Karpas-422 (cell line): ENCODE data around the gene LRIT1. TPM values are rescaled to one million over a fixed set of nuclear protein-coding genes. Genes with fewer than 3 reads are reported as not detected.
"Not testable (repeated sequence)": the region's sequence is repeated elsewhere in the genome, so short reads cannot be mapped to it uniquely, and the experiment has no call there.

ENCODE experiments used
- DNase-seq: peaks from one replicate; pipeline ENCODE4 v3.0.0-alpha.2; 2015
- H2AFZ ChIP-seq: fragments of 200-600 bp; sonication (generic); 2 replicates; pipeline ENCODE4 v1.6.1; 2014; ENCODE audit warnings: antibody characterized with exemption, low read length, mixed read lengths
- H3K27ac ChIP-seq: fragments of 200-600 bp; sonication (generic); 2 replicates; pipeline ENCODE4 v1.5.1; 2014; ENCODE audit warnings: mild to moderate bottlenecking, low read length, moderate library complexity
- H3K27me3 ChIP-seq: fragments of 200-600 bp; sonication (generic); 2 replicates; pipeline ENCODE4 v1.6.1; 2014; ENCODE audit warnings: low read length, mixed read lengths
- H3K36me3 ChIP-seq: fragments of 200-600 bp; sonication (generic); 2 replicates; pipeline ENCODE4 v1.6.1; 2014; ENCODE audit warnings: low read length, mixed read lengths; ENCODE audit not compliant: insufficient read depth
- H3K4me1 ChIP-seq: fragments of 200-600 bp; sonication (generic); 2 replicates; pipeline ENCODE4 v1.6.1; 2014; ENCODE audit warnings: mild to moderate bottlenecking, low read length, mixed read lengths
- H3K4me2 ChIP-seq: fragments of 200-600 bp; sonication (generic); 2 replicates; pipeline ENCODE4 v1.6.1; 2014; ENCODE audit warnings: low read length, low read depth, mild to moderate bottlenecking; ENCODE audit not compliant: poor library complexity, severe bottlenecking
- H3K4me3 ChIP-seq: fragments of 200-600 bp; sonication (generic); 2 replicates; pipeline ENCODE4 v1.5.1; 2014; ENCODE audit warnings: mild to moderate bottlenecking, antibody characterized with exemption, low read length, mixed read lengths
- H3K79me2 ChIP-seq: fragments of 200-600 bp; sonication (generic); 2 replicates; pipeline ENCODE4 v1.6.1; 2014; ENCODE audit warnings: mild to moderate bottlenecking, low read length, mixed read lengths
- H3K9ac ChIP-seq: fragments of 200-600 bp; sonication (generic); 2 replicates; pipeline ENCODE4 v1.6.0; 2014; ENCODE audit warnings: low read length
- H3K9me2 ChIP-seq: fragments of 200-600 bp; sonication (generic), shearing (Covaris generic); replicated peaks from 2 replicates; pipeline ENCODE4 v1.6.0; 2014; ENCODE audit warnings: mild to moderate bottlenecking, low read length, moderate library complexity; ENCODE audit not compliant: insufficient read depth
- H3K9me3 ChIP-seq: fragments of 300-700, 200-600 bp; sonication (generic); 2 replicates; pipeline ENCODE4 v1.6.1; 2014; ENCODE audit warnings: low read length, mixed read lengths
- H4K20me1 ChIP-seq: fragments of 200-600 bp; sonication (generic); 2 replicates; pipeline ENCODE4 v1.6.1; 2014; ENCODE audit warnings: mild to moderate bottlenecking, antibody characterized with exemption, low read length, low read depth; ENCODE audit not compliant: insufficient read depth
- total RNA-seq: library from RNA; depleted of rRNA; stranded (reverse); fragments of >200 nt; shearing (Covaris generic); gene quantifications from 2 replicates; pipeline ENCODE4 v1.2.3, GENCODE V29; 2014; ENCODE audit warnings: low replicate concordance; rRNA removed

Gene LRIT1
- not detected in 2 replicates for total RNA-seq

GRCh38 chr10:84241185-84241790, at the start of gene LRIT1:
Gene LRIT1, minus strand, starts transcription at chr10:84241546. Its CDS starts 107 bp downstream, at chr10:84241439.
- no peak for DNase-seq
- no peaks in the 10 kb centered on the region for H3K27me3 ChIP-seq
- no peaks in the 10 kb centered on the region for H3K9me2 ChIP-seq
- no peaks in the 10 kb centered on the region for H3K9me3 ChIP-seq
- H3K4me2 ChIP-seq, result no peak within 1 kb of the TSS
- no peaks in the 10 kb centered on the region for H3K4me1 ChIP-seq
- no peaks in the 10 kb centered on the region for H3K79me2 ChIP-seq
- no peak within 1 kb of the TSS for H3K4me3 ChIP-seq
- H2AFZ ChIP-seq, result no peak within 1 kb of the TSS
- H3K27ac ChIP-seq, result no peak within 1 kb of the TSS
- no peak within 1 kb of the TSS for H3K9ac ChIP-seq
- no peaks in the 10 kb centered on the region for H4K20me1 ChIP-seq
- H3K36me3 ChIP-seq, result no peaks in the 10 kb centered on the region

- H3K9me2 ChIP-seq, result no peaks in the 10 kb centered on the region
- H3K4me2 ChIP-seq, result no peak overlapping the region
- no peak overlapping the region for H2AFZ ChIP-seq
- no peak for DNase-seq
- H3K9ac ChIP-seq, result no peak overlapping the region
- H3K4me1 ChIP-seq, result no peaks in the 10 kb centered on the region
- H4K20me1 ChIP-seq, result no peaks in the 10 kb centered on the region
- H3K27me3 ChIP-seq, result no peaks in the 10 kb centered on the region
- no peak overlapping the region for H3K27ac ChIP-seq
- no peaks in the 10 kb centered on the region for H3K79me2 ChIP-seq
- no peaks in the 10 kb centered on the region for H3K9me3 ChIP-seq
- H3K36me3 ChIP-seq, result no peaks in the 10 kb centered on the region
- no peak overlapping the region for H3K4me3 ChIP-seq
Measured at GRCh38 chr10:84290235-84290634, 48.9 kb upstream of the LRIT1 start.

- Histone ChIP-seq H3K27me3 (no peaks in the 10 kb centered on the region), H3K9me2 (no peaks in the 10 kb centered on the region), H3K79me2 (no peaks in the 10 kb centered on the region), H3K9me3 (no peaks in the 10 kb centered on the region), H3K9ac (no peak overlapping the region), H3K4me3 (no peak overlapping the region), H3K36me3 (no peaks in the 10 kb centered on the region), H3K27ac (no peak overlapping the region), H3K4me2 (no peak overlapping the region), H2AFZ (no peak overlapping the region), H3K4me1 (no peaks in the 10 kb centered on the region), H4K20me1 (no peaks in the 10 kb centered on the region)
- no peak for DNase-seq
Measured at GRCh38 chr10:84289521-84290200, 48.3 kb upstream of the LRIT1 start.

- Histone ChIP-seq H3K9me3 (no peaks in the 10 kb centered on the region), H3K4me1 (no peaks in the 10 kb centered on the region), H3K4me2 (no peak overlapping the region), H3K9me2 (no peaks in the 10 kb centered on the region), H3K9ac (no peak overlapping the region), H3K79me2 (no peaks in the 10 kb centered on the region), H2AFZ (no peak overlapping the region), H3K36me3 (no peaks in the 10 kb centered on the region), H4K20me1 (no peaks in the 10 kb centered on the region), H3K4me3 (no peak overlapping the region), H3K27me3 (no peaks in the 10 kb centered on the region), H3K27ac (no peak overlapping the region)
- DNase-seq, result no peak
Measured at GRCh38 chr10:84288151-84288550, 46.8 kb upstream of the LRIT1 start.

- Histone ChIP-seq H2AFZ (no peak overlapping the region), H3K27me3 (no peaks in the 10 kb centered on the region), H4K20me1 (no peaks in the 10 kb centered on the region), H3K9ac (no peak overlapping the region), H3K9me3 (no peaks in the 10 kb centered on the region), H3K4me3 (no peak overlapping the region), H3K79me2 (no peaks in the 10 kb centered on the region), H3K9me2 (no peaks in the 10 kb centered on the region), H3K27ac (no peak overlapping the region), H3K4me1 (no peaks in the 10 kb centered on the region), H3K36me3 (no peaks in the 10 kb centered on the region), H3K4me2 (no peak overlapping the region)
- DNase-seq, result no peak
Measured at GRCh38 chr10:84286695-84287094, 45.3 kb upstream of the LRIT1 start.

- H3K27me3 ChIP-seq, H3K9ac ChIP-seq, H3K4me2 ChIP-seq, H3K79me2 ChIP-seq, DNase-seq, H3K4me3 ChIP-seq, H2AFZ ChIP-seq, H3K9me3 ChIP-seq, H3K9me2 ChIP-seq, H3K4me1 ChIP-seq, H3K36me3 ChIP-seq, H4K20me1 ChIP-seq, H3K27ac ChIP-seq: not testable (repeated sequence)
Measured at GRCh38 chr10:84279876-84280475, 38.6 kb upstream of the LRIT1 start.

GRCh38 chr10:84270708-84271107, 29.4 kb upstream of the LRIT1 start:
- DNase-seq, result no peak
- Histone ChIP-seq H4K20me1 (no peaks in the 10 kb centered on the region), H3K4me2 (no peak overlapping the region), H3K36me3 (no peaks in the 10 kb centered on the region), H3K9ac (no peak overlapping the region), H3K79me2 (no peaks in the 10 kb centered on the region), H3K4me1 (no peaks in the 10 kb centered on the region), H3K4me3 (no peak overlapping the region), H3K27ac (no peak overlapping the region), H3K9me3 (no peaks in the 10 kb centered on the region), H3K9me2 (no peaks in the 10 kb centered on the region), H3K27me3 (no peaks in the 10 kb centered on the region), H2AFZ (no peak overlapping the region)

- H3K9me2 ChIP-seq, result no peaks in the 10 kb centered on the region
- H3K79me2 ChIP-seq, result no peaks in the 10 kb centered on the region
- no peaks in the 10 kb centered on the region for H4K20me1 ChIP-seq
- no peaks in the 10 kb centered on the region for H3K27me3 ChIP-seq
- no peak overlapping the region for H3K4me2 ChIP-seq
- no peaks in the 10 kb centered on the region for H3K4me1 ChIP-seq
- H3K27ac ChIP-seq, result no peak overlapping the region
- no peaks in the 10 kb centered on the region for H3K9me3 ChIP-seq
- H3K4me3 ChIP-seq, result no peak overlapping the region
- H3K36me3 ChIP-seq, result no peaks in the 10 kb centered on the region
- no peak overlapping the region for H2AFZ ChIP-seq
- H3K9ac ChIP-seq, result no peak overlapping the region
- no peak for DNase-seq
Measured at GRCh38 chr10:84269773-84270172, 28.4 kb upstream of the LRIT1 start.
